Measurements from ENCODE around the gene DNM3.

The DNM3 gene

DNA sequence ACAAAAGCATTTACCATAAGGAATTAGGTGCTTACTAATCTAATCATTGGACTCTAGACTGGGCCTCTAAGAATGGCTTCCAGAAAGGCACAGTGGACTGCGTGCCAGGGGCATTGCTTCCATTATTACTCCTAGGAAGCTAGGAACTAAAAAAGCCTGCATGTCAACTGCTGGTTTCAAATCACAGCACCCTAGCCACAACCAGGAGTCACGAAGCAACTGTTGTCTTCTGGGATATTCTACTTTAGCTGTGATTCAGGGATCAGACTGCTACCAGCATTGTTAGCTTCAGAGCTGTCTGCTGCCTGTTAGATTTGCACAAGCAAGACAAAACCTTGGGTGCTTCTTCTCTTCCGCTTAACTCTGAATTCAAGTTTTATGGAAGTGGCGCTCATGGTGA lies 38.3 kb downstream of the DNM3 start:
- no peak overlapping the region for H3K4me3 ChIP-seq (ENCODE audit: insufficient read depth, low read length, poor library complexity, severe bottlenecking)
- no peak overlapping the region for H3K9ac ChIP-seq (ENCODE audit: low read length)
- no peaks in the 10 kb centered on the region for H3K79me2 ChIP-seq (ENCODE audit: insufficient read depth, low read length)
- no peaks in the 10 kb centered on the region for H3K27me3 ChIP-seq (ENCODE audit: low read length)
- no peaks in the 10 kb centered on the region for H3K9me2 ChIP-seq (replicated peaks; ENCODE audit: insufficient read depth, low read length)
- no peak overlapping the region for H3K4me2 ChIP-seq (ENCODE audit: low read depth, low read length, poor library complexity, severe bottlenecking)
- no peaks in the 10 kb centered on the region for H3K9me3 ChIP-seq (ENCODE audit: insufficient read depth, low read length)
- H2AFZ ChIP-seq (ENCODE audit: low read depth, low read length, severe bottlenecking) = no peak overlapping the region
- H4K20me1 ChIP-seq (ENCODE audit: low read depth, low read length) = no peaks in the 10 kb centered on the region
- no peaks in the 10 kb centered on the region for H3F3A ChIP-seq (ENCODE audit: insufficient read depth)
- H3K27ac ChIP-seq (ENCODE audit: low read depth, low read length) = no peak overlapping the region
- no peak for TF ChIP-seq EZH2phosphoT487 (conservative IDR thresholded peaks at IDR 0.05; ENCODE audit: low read length)
- TF ChIP-seq, protein P1, sequence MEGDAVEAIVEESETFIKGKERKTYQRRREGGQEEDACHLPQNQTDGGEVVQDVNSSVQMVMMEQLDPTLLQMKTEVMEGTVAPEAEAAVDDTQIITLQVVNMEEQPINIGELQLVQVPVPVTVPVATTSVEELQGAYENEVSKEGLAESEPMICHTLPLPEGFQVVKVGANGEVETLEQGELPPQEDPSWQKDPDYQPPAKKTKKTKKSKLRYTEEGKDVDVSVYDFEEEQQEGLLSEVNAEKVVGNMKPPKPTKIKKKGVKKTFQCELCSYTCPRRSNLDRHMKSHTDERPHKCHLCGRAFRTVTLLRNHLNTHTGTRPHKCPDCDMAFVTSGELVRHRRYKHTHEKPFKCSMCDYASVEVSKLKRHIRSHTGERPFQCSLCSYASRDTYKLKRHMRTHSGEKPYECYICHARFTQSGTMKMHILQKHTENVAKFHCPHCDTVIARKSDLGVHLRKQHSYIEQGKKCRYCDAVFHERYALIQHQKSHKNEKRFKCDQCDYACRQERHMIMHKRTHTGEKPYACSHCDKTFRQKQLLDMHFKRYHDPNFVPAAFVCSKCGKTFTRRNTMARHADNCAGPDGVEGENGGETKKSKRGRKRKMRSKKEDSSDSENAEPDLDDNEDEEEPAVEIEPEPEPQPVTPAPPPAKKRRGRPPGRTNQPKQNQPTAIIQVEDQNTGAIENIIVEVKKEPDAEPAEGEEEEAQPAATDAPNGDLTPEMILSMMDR (IDR thresholded peaks at IDR 0.05; ENCODE audit: insufficient read depth, low read length, poor library complexity, severe bottlenecking) = no peak
- H3K36me3 ChIP-seq (ENCODE audit: low read length) = no peaks in the 10 kb centered on the region

DNA sequence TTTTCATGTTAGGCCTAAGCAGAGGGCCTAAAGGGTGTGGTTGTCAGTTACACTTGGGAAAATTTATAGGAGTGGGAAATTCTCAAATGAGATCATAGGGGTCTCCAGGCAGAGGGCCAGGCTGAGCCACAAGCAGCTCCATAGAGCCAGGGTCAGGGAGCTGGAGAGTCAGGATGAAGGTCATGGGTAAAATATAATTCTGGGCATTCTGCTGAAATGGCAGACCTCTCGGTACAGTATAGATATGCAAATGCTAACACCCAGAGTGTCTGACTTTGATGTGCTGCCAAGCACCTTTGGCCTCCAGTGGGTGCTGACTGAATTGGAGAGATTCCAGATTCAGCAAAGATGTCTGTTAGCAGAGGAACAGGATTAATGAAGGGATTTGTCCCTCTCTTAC lies 40.1 kb downstream of the DNM3 start:
- no peaks in the 10 kb centered on the region for H3K9me2 ChIP-seq (replicated peaks; ENCODE audit: insufficient read depth, low read length)
- H3F3A ChIP-seq (ENCODE audit: insufficient read depth) = no peaks in the 10 kb centered on the region
- H3K4me3 ChIP-seq (ENCODE audit: insufficient read depth, low read length, poor library complexity, severe bottlenecking) = no peak overlapping the region
- no peak overlapping the region for H3K4me2 ChIP-seq (ENCODE audit: low read depth, low read length, poor library complexity, severe bottlenecking)
- TF ChIP-seq, protein P1 (IDR thresholded peaks at IDR 0.05; ENCODE audit: insufficient read depth, low read length, poor library complexity, severe bottlenecking) = no peak
- no peak for TF ChIP-seq EZH2phosphoT487 (conservative IDR thresholded peaks at IDR 0.05; ENCODE audit: low read length)
- H4K20me1 ChIP-seq (ENCODE audit: low read depth, low read length) = no peaks in the 10 kb centered on the region
- no peaks in the 10 kb centered on the region for H3K9me3 ChIP-seq (ENCODE audit: insufficient read depth, low read length)
- no peak overlapping the region for H3K9ac ChIP-seq (ENCODE audit: low read length)
- no peaks in the 10 kb centered on the region for H3K36me3 ChIP-seq (ENCODE audit: low read length)
- H3K27me3 ChIP-seq (ENCODE audit: low read length) = no peaks in the 10 kb centered on the region
- H2AFZ ChIP-seq (ENCODE audit: low read depth, low read length, severe bottlenecking) = no peak overlapping the region
- H3K79me2 ChIP-seq (ENCODE audit: insufficient read depth, low read length) = no peaks in the 10 kb centered on the region
- no peak overlapping the region for H3K27ac ChIP-seq (ENCODE audit: low read depth, low read length)

DNA sequence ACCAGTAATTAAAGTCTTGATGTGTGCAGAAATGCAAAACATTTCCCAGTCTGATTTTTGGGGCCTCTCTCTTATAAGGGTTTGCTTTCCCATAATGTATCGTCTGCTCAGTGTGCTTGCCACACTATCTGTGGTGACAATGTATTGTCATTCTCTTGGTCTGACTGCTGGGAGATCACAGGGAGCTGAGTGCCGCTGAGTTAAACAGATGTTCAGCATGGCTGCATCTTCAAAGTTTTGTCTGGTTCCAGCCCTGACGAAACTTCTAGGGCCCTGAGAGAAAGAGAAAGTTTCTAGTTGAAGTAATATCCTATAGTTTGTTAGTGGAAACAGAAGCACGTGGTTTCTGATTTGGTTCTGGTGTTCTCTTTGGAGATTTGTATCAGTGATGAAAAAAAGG lies 42.6 kb downstream of the DNM3 start:
- Histone ChIP-seq H3K4me3 (ENCODE audit: insufficient read depth, low read length, poor library complexity, severe bottlenecking) (no peak overlapping the region), H3K27me3 (ENCODE audit: low read length) (no peaks in the 10 kb centered on the region), H3K9ac (ENCODE audit: low read length) (no peak overlapping the region), H3K27ac (ENCODE audit: low read depth, low read length) (no peak overlapping the region), H3K4me2 (ENCODE audit: low read depth, low read length, poor library complexity, severe bottlenecking) (no peak overlapping the region), H3K36me3 (ENCODE audit: low read length) (no peaks in the 10 kb centered on the region), H3F3A (ENCODE audit: insufficient read depth) (no peaks in the 10 kb centered on the region), H3K9me2 (replicated peaks; ENCODE audit: insufficient read depth, low read length) (no peaks in the 10 kb centered on the region), H2AFZ (ENCODE audit: low read depth, low read length, severe bottlenecking) (no peak overlapping the region), H4K20me1 (ENCODE audit: low read depth, low read length) (no peaks in the 10 kb centered on the region), H3K9me3 (ENCODE audit: insufficient read depth, low read length) (no peaks in the 10 kb centered on the region), H3K79me2 (ENCODE audit: insufficient read depth, low read length) (no peaks in the 10 kb centered on the region)
- TF ChIP-seq, protein P1 (IDR thresholded peaks at IDR 0.05; ENCODE audit: insufficient read depth, low read length, poor library complexity, severe bottlenecking) = no peak
- no peak for TF ChIP-seq EZH2phosphoT487 (conservative IDR thresholded peaks at IDR 0.05; ENCODE audit: low read length)
